ENCODE results near the gene DPP6. TPM values are rescaled to one million over a fixed set of nuclear protein-coding genes. Genes with fewer than 3 reads are reported as not detected.

The DPP6 gene
- total RNA-seq, 1 donor from 2014 or later, result 0.48 TPM

GRCh38 chr7:154581251-154581890 lies 529.2 kb downstream of the DPP6 start:
- TF ChIP-seq EZH2 (IDR thresholded peaks at IDR 0.05; ENCODE audit: insufficient read depth, low read length), result no peak
- TF ChIP-seq CTCF (IDR thresholded peaks at IDR 0.05; ENCODE audit: insufficient read depth, low read depth, low read length), result no peak
- Mint-ChIP-seq H3K27ac (ENCODE audit: unreplicated experiment) (no peak overlapping the region), H3K27me3 (ENCODE audit: low read depth, unreplicated experiment) (peaks cover 38% of the 10 kb centered on the region), H3K9me3 (ENCODE audit: unreplicated experiment) (peaks cover 7% of the 10 kb centered on the region), H3K4me3 (ENCODE audit: unreplicated experiment) (no peak overlapping the region), H3K36me3 (ENCODE audit: low read depth, unreplicated experiment) (no peaks in the 10 kb centered on the region), H3K4me1 (ENCODE audit: low read depth, unreplicated experiment) (no peaks in the 10 kb centered on the region)
- Histone ChIP-seq H3K79me2 (ENCODE audit: insufficient read depth, low read length) (no peaks in the 10 kb centered on the region), H3K4me3 (ENCODE audit: insufficient read depth, low read depth, low read length) (no peak overlapping the region), H4K20me1 (ENCODE audit: insufficient read depth, low read length) (no peaks in the 10 kb centered on the region), H3K9me3 (ENCODE audit: insufficient read depth, low read depth, low read length) (no peaks in the 10 kb centered on the region), H3K36me3 (ENCODE audit: insufficient read depth, low read length) (no peaks in the 10 kb centered on the region), H3K9ac (ENCODE audit: low read length) (no peak overlapping the region), H3K4me2 (ENCODE audit: low read length) (no peak overlapping the region), H3K27ac (ENCODE audit: low read depth, low read length) (no peak overlapping the region), H3K27me3 (ENCODE audit: insufficient read depth, low read length) (no peaks in the 10 kb centered on the region), H3K4me1 (ENCODE audit: insufficient read depth, low read length) (no peaks in the 10 kb centered on the region), H2AFZ (ENCODE audit: low read depth, low read length) (no peak overlapping the region)
- FAIRE-seq (no peak), DNase-seq (ENCODE audit: low read depth) (no peak)

DNA sequence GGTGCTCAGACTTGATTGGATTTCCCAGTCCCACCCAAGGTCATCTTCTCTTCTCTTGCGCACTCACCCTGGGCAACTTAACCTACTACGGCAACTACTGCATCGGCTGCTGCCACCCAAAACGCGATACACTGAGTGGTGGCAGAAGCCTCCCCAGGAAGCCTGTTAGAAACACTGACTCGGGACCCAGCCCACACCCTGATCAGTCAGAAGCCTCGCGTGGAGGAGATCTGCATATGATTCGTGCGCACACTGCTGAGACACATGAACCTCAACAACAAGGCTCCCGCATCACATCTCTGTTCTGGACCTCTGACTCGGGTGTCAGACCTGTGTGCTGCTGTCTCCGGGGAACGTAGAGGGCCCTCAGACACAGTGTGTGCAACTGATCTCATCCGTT lies 531.3 kb downstream of the DPP6 start:
- H3K9me3 Mint-ChIP-seq (ENCODE audit: unreplicated experiment), result peaks cover 1% of the 10 kb centered on the region
- Histone ChIP-seq H3K4me3 (ENCODE audit: insufficient read depth, low read depth, low read length) (no peak overlapping the region), H4K20me1 (ENCODE audit: insufficient read depth, low read length) (no peaks in the 10 kb centered on the region), H3K27ac (ENCODE audit: low read depth, low read length) (no peak overlapping the region), H3K79me2 (ENCODE audit: insufficient read depth, low read length) (no peaks in the 10 kb centered on the region), H3K27me3 (ENCODE audit: insufficient read depth, low read length) (no peaks in the 10 kb centered on the region), H3K9me3 (ENCODE audit: insufficient read depth, low read depth, low read length) (no peaks in the 10 kb centered on the region), H2AFZ (ENCODE audit: low read depth, low read length) (no peak overlapping the region), H3K36me3 (ENCODE audit: insufficient read depth, low read length) (no peaks in the 10 kb centered on the region), H3K4me1 (ENCODE audit: insufficient read depth, low read length) (no peaks in the 10 kb centered on the region), H3K4me2 (ENCODE audit: low read length) (no peak overlapping the region), H3K9ac (ENCODE audit: low read length) (no peak overlapping the region)
- no peak overlapping the region for H3K4me3 Mint-ChIP-seq (ENCODE audit: unreplicated experiment)
- no peaks in the 10 kb centered on the region for H3K4me1 Mint-ChIP-seq (ENCODE audit: low read depth, unreplicated experiment)
- no peak overlapping the region for H3K27ac Mint-ChIP-seq (ENCODE audit: unreplicated experiment)
- peaks cover 44% of the 10 kb centered on the region for H3K27me3 Mint-ChIP-seq (ENCODE audit: low read depth, unreplicated experiment)
- DNase-seq (ENCODE audit: low read depth), result no peak
- TF ChIP-seq CTCF (IDR thresholded peaks at IDR 0.05; ENCODE audit: insufficient read depth, low read depth, low read length) (no peak), EZH2 (IDR thresholded peaks at IDR 0.05; ENCODE audit: insufficient read depth, low read length) (no peak)
- FAIRE-seq, result no peak
- no peaks in the 10 kb centered on the region for H3K36me3 Mint-ChIP-seq (ENCODE audit: low read depth, unreplicated experiment)
